ENCODE measurements around the gene DPPA2.

DPPA2 gene

GRCh38 chr3:109275702-109276293, 40.5 kb downstream of the DPPA2 start:
- TF ChIP-seq CTCF (IDR thresholded peaks at IDR 0.05; ENCODE audit: low read depth, low read length, missing control alignments) = peak; percentile 17

GRCh38 chr3:109270779-109271178, 45.5 kb downstream of the DPPA2 start:
- H3K4me3 ChIP-seq (ENCODE audit: low read depth, low read length) = no peak overlapping the region
- no peak for DNase-seq (ENCODE audit: low read depth)
- TF ChIP-seq CTCF (IDR thresholded peaks at IDR 0.05; ENCODE audit: low read depth, low read length, missing control alignments) = no peak

More at GRCh38 chr3:109275702-109276293, 40.5 kb downstream of the DPPA2 start:
- DNase-seq (ENCODE audit: low read depth) = no peak
- H3K4me3 ChIP-seq (ENCODE audit: low read depth, low read length) = no peak overlapping the region

- TF ChIP-seq CTCF (IDR thresholded peaks at IDR 0.05; ENCODE audit: low read depth, low read length, missing control alignments) = no peak
- H3K4me3 ChIP-seq (ENCODE audit: low read depth, low read length) = no peak overlapping the region
- DNase-seq (ENCODE audit: low read depth) = no peak
Observed at GRCh38 chr3:109269577-109270275, 46.6 kb downstream of the DPPA2 start.

GRCh38 chr3:109268181-109268580, 48.1 kb downstream of the DPPA2 start:
- DNase-seq (ENCODE audit: low read depth) = no peak
- TF ChIP-seq CTCF (IDR thresholded peaks at IDR 0.05; ENCODE audit: low read depth, low read length, missing control alignments) = no peak
- H3K4me3 ChIP-seq (ENCODE audit: low read depth, low read length) = no peak overlapping the region

GRCh38 chr3:109265295-109265694, 51.0 kb downstream of the DPPA2 start:
- no peak for TF ChIP-seq CTCF (IDR thresholded peaks at IDR 0.05; ENCODE audit: low read depth, low read length, missing control alignments)
- no peak overlapping the region for H3K4me3 ChIP-seq (ENCODE audit: low read depth, low read length)
- no peak for DNase-seq (ENCODE audit: low read depth)

- no peak for DNase-seq (ENCODE audit: low read depth)
- no peak overlapping the region for H3K4me3 ChIP-seq (ENCODE audit: low read depth, low read length)
- TF ChIP-seq CTCF (IDR thresholded peaks at IDR 0.05; ENCODE audit: low read depth, low read length, missing control alignments) = no peak
Observed at GRCh38 chr3:109257269-109257668, 59.0 kb downstream of the DPPA2 start.

- TF ChIP-seq CTCF (IDR thresholded peaks at IDR 0.05; ENCODE audit: low read depth, low read length, missing control alignments) = no peak
Observed at GRCh38 chr3:109254770-109255169, 61.5 kb downstream of the DPPA2 start.

More at GRCh38 chr3:109254770-109255169, 61.5 kb downstream of the DPPA2 start:
- no peak overlapping the region for H3K4me3 ChIP-seq (ENCODE audit: low read depth, low read length)
- no peak for DNase-seq (ENCODE audit: low read depth)

Data from GM12864 (cell line).